Adipose tissue (tissue), 3 donors: ENCODE results near the gene PLCE1. TPM values are rescaled to one million over a fixed set of nuclear protein-coding genes. Genes with fewer than 3 reads are reported as not detected.

Source experiments
- H3K27ac ChIP-seq: one replicate; pipeline ENCODE4 v1.5.1; 2013; ENCODE audit warnings: low read depth, low read length
- WGBS, 3 donors: extraction: QIAGEN DNeasy Blood & Tissue Kit; methylation state at CpG; one replicate each; pipeline ENCODE4 v1.1.7; 2013; 5-methylcytosine and 5-hydroxymethylcytosine counted together
- polyA plus RNA-seq, 3 donors: library from polyadenylated mRNA; stranded (reverse); fragments of 200-250 nt; gene quantifications; one replicate each; pipeline ENCODE4 v1.2.3, GENCODE V29; 2013
- donor health status: healthy with polysubstance abuse.
- donor health status: Bipolar disorder and iron deficiency.
- donor health status: healthy.

Gene PLCE1
- polyA plus RNA-seq, 3 donors: 0.93 to 2.4 (median 1.5) TPM

DNA sequence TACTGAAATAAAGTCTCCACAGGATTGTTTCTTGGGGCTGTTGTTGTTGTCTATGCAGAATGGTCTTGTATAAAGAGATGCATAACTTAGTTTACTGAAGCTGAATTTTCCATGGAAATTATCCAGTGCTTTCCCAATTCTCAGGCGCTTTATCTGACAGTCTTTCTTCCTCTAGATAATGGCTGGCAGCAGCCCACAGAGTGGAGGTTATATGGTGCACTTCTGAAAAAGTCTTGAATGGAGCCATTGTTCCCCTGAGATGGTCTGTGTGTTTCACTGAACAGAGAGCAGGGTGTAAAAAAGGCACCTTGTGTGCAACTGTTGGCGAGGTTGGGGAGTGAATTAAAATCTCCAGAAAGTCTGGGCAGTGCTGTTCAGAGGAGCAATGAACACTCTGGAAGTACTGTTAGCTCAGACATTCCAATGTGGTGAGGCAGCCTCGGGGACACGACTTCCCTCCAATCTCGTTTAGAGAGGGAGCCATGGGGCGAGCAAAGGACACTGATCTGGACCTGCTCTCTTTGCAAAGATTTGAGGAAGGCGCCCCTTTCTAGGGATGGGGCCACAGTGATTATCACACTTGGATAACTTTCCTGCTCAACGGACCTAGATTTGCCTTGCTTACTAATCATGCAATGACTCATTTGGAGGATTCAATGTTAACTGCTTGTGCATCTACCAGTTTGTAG lies 2.0 kb upstream of the PLCE1 start:
- no peak overlapping the region for H3K27ac ChIP-seq
- 23 to 30% (median 29%) methylated on average over 8 of the region's 8 CpGs for whole genome bisulfite sequencing, 3 donors

- WGBS, 3 donors: 84 to 98% (median 86%) methylated on average over 2 of the region's 2 CpGs
- H3K27ac ChIP-seq: no peak overlapping the region
These were observed 1.2 kb upstream of the PLCE1 start for GRCh38 chr10:93992400-93993030.

GRCh38 chr10:93993414-93993781 lies 333 bp upstream of the PLCE1 start:
- no peak overlapping the region for H3K27ac ChIP-seq

GRCh38 chr10:93994438-93994801 lies 689 bp downstream of the PLCE1 start:
- 10 to 23% (median 19%) methylated on average over 12 of the region's 12 CpGs for WGBS, 3 donors
- H3K27ac ChIP-seq: no peak overlapping the region

More at GRCh38 chr10:93993414-93993781, 333 bp upstream of the PLCE1 start:
- 4 to 8% (median 6%) methylated on average over 12 to 25 of the region's 25 CpGs for WGBS, 3 donors

DNA sequence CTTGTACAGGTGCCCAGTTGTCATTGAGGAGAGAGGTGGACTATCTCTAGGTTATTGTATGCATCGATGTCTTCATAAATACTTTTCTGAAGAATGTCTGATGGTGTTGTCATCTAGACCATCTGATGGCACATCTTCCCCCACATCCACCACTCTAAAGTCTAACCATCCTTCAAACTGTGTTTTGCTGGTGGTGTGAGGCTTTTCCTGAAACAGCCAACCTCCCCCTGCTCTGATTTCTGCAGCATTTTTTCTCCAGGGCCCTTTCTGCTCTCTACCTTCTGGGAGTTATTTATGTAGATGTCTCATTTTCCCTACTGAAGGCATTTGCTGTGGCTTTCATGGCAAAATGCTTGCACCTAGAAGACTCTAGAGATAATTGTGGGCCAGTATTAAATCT lies 1.5 kb downstream of the PLCE1 start:
- WGBS, 3 donors: 87 to 95% (median 87%) methylated on average over 1 of the region's 1 CpG

DNA sequence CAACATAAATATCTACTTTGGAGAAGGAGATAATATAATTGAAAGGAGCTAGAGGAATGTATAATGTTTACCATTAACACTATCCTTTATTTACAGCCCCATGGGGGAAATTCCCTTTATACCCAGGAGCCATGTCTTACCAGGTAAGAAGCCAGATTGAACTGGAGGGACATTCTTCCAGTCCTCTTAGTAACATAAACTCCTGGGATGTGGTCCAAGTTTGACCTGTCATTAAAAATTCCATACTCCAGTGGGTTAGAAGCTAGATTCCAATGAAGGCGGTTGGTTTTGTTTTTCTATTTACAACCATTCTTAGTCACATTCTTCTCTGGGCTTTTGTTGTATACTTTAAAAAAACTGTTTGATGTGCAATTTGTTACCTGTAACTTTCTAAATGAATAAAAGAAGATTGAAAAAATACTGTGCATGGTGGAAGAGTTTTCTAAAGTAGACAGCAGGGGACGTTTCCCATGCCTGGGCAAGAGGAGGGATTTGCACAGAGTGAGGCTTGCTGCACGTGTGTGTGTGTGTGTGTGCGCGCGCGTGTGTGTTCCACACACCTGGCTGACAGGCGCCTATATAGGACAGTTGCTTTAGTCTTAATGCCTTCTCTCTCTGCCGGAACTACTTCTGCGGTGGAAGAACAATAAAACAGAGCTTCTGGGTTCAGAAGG lies 2.0 kb downstream of the PLCE1 start:
- 85 to 92% (median 88%) methylated on average over 10 of the region's 10 CpGs for WGBS, 3 donors

More for the DNA sequence above, 1.5 kb downstream of the PLCE1 start:
- H3K27ac ChIP-seq: no peak overlapping the region

GRCh38 chr10:93996551-93996950 lies 2.8 kb downstream of the PLCE1 start:
- WGBS, 3 donors: 83 to 94% (median 84%) methylated on average over 3 of the region's 3 CpGs
- H3K27ac ChIP-seq: no peak overlapping the region

More for the DNA sequence above, 2.0 kb downstream of the PLCE1 start:
- H3K27ac ChIP-seq: no peak overlapping the region

- no peak overlapping the region for H3K27ac ChIP-seq
- WGBS, 3 donors: 87 to 97% (median 90%) methylated on average over 2 of the region's 2 CpGs
These were observed 3.8 kb downstream of the PLCE1 start for GRCh38 chr10:93997546-93997945.

DNA sequence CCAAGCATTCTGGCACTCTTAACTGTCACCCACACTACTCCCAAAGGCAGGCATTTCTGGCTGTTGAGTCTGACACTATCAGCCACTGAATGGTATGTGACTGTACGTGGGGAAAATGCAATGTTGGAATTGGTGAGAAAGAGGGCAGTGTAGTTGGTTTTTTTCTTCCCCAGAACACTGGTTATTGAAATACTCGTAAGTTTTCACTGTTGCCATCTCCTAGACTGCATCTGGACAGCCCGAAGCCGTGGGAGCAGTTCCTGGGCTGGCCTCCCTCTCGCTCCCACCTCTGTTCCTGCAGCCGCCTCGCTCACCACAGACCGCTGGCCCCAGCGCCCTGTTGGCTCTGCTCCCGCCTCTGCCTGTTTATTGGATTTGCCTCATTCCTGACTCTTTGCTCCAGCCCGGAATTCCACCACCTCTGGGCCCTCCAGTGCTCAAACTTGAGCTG lies 5.7 kb downstream of the PLCE1 start:
- 42 to 59% (median 53%) methylated on average over 11 of the region's 11 CpGs for WGBS, 3 donors
- H3K27ac ChIP-seq: peak overlapping the region; percentile 0

- WGBS, 3 donors: 61 to 74% (median 65%) methylated on average over 5 of the region's 5 CpGs
- no peak overlapping the region for H3K27ac ChIP-seq
These were observed 7.1 kb downstream of the PLCE1 start for GRCh38 chr10:94000638-94001415.

- WGBS, 3 donors: 89 to 96% (median 93%) methylated on average over 1 of the region's 1 CpG
- no peak overlapping the region for H3K27ac ChIP-seq
These were observed 7.7 kb downstream of the PLCE1 start for GRCh38 chr10:94001416-94001810.

GRCh38 chr10:94002156-94002555 lies 8.4 kb downstream of the PLCE1 start:
- WGBS, 3 donors: 83 to 86% (median 83%) methylated on average over 3 of the region's 3 CpGs
- no peak overlapping the region for H3K27ac ChIP-seq

- no peak overlapping the region for H3K27ac ChIP-seq
- 87 to 95% (median 89%) methylated on average over 3 of the region's 3 CpGs for WGBS, 3 donors
These were observed 9.8 kb downstream of the PLCE1 start for GRCh38 chr10:94003488-94003887.

- WGBS, 3 donors: 55 to 65% (median 64%) methylated on average over 2 of the region's 2 CpGs
These were observed 11.3 kb downstream of the PLCE1 start for GRCh38 chr10:94005050-94005449.

DNA sequence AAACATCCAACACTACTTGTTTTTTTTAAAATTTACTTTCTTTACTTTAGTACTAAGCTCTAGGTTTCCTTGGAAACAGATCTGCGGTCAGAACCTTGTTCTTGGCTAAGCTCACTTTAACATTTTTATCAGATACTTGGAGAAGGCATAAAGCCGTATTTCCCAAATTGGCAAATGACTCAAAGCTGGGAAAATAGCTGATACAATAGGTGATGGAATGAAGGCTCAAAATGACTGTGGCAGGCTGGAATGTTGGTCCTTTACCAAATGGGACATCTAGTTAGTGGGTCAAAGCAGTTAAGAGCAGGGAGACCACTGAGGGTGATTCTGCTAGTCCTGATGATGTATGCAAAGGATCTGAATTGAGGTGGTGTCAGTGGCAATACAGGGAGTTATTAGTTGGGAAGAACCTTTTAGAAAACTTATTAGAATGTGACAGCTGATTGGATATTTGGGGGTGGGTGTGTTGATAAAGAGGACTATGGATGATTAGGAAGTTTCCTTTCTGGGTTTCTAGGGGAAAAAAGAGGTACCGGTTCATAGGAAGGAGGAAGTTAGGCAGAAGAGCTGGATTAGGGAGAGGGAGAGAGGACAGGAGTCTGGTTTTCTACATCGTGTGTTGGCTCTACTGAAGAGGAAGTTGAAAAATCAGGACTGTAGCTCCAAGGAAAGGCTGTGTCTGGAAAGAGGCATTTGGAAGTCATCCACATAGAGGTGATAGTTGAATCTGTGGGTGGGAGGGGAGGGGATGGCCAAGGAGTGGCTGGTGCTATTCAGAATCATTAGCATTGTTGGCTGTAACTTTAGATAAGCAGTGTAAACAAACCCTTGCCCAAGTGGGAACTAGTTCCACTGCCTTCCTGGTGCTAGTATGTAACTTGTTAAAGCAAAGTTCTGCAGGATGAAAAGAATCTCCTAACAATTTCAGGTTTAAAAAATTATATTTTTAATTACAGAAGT lies 13.1 kb downstream of the PLCE1 start:
- 18 to 37% (median 31%) methylated on average over 4 of the region's 4 CpGs for WGBS, 3 donors
- no peak overlapping the region for H3K27ac ChIP-seq

More at GRCh38 chr10:94005050-94005449, 11.3 kb downstream of the PLCE1 start:
- no peak overlapping the region for H3K27ac ChIP-seq

DNA sequence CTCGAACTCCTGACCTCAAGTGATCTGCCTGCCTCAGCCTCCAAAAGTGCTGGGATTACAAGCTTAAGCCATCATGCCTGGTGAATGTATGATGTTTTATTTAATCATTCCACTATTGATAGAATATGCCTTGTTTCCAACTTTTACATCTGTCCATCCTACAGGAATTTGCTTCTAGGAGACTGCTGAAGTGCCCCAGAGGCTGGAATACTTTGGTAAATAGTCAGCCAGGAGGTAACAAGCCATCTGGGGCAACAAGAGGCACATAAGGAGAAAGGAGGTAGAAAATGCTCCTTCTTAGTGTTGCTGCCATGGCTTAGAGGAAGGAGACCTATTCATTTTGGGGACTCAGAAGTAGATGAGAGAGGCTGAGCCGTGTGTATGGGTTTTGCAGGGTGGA lies 14.8 kb downstream of the PLCE1 start:
- 91 to 98% (median 95%) methylated on average over 2 of the region's 2 CpGs for WGBS, 3 donors
- no peak overlapping the region for H3K27ac ChIP-seq

DNA sequence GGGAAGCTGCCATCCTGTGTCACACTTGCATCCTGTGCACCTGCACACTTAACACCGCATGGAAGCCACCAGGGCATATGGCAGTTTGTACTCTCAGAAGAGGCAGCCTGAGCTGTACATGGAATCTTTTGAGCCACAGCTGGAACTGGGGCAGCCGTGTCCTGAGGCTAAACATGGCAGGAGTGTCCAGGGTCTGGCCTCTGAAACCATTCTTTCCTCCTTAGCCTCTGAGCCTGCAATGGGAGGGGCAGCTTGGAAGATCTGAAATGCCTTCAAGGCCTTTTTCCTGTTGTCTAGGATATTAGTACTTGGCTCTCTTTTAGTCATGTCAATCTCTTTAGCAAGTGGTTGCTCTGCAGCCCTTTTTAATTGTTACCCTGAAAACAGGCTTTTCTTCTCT lies 16.4 kb downstream of the PLCE1 start:
- WGBS, 3 donors: 84 to 94% (median 89%) methylated on average over 2 of the region's 2 CpGs
- no peak overlapping the region for H3K27ac ChIP-seq

DNA sequence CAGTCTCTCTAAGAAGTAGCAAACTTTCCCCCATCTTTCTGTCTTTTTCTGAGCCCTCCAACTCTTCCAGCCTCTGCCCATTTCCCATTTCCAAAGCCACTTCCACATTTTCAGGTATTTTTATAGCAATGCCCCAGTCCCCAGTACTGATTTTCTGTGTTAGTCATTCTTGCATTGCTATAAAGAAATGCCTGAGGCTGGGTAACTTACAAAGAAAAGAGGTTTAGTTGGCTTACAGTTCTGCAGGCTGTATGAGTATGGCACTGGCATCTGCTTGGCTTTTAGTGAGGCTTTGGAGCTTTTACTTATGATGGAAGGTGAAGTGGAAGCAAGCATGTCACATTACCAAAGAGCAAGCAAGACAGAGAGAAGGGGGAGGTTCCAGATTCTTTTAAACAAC lies 17.2 kb downstream of the PLCE1 start:
- no peak overlapping the region for H3K27ac ChIP-seq
